GM12878 (cell line): ENCODE measurements around the gene FAM236C.
"Not testable (repeated sequence)": the region's sequence is repeated elsewhere in the genome, so short reads cannot be mapped to it uniquely, and the experiment has no call there.

ENCODE experiments used
- CREM ChIP-seq: IDR thresholded peaks from 2 replicates; pipeline ENCODE4 v1.6.1; 2014; ENCODE audit warnings: antibody characterized with exemption, low read depth
- ZNF207 ChIP-seq: fragments of 450-650 bp; IDR thresholded peaks from 2 replicates; pipeline ENCODE4 v1.6.1; 2014; ENCODE audit warnings: antibody characterized with exemption, mild to moderate bottlenecking, borderline replicate concordance
- TF ChIP-seq, protein P1 (sequence below), 3 experiments: IDR thresholded peaks in 2 of 3; conservative IDR thresholded peaks in 1 of 3; 2 replicates each; pipeline ENCODE4 v1.5.1; 2011; ENCODE audit warnings: low read depth in 3 of 3, low read length in 3 of 3, mild to moderate bottlenecking in 3 of 3, control low read depth in 2 of 3, moderate library complexity in 2 of 3, inconsistent platforms in 1 of 3, mixed read lengths in 1 of 3; ENCODE audit not compliant: control insufficient read depth in 2 of 3, insufficient read depth in 1 of 3; ENCODE audit errors: extremely low read depth in 1 of 3

DNA sequence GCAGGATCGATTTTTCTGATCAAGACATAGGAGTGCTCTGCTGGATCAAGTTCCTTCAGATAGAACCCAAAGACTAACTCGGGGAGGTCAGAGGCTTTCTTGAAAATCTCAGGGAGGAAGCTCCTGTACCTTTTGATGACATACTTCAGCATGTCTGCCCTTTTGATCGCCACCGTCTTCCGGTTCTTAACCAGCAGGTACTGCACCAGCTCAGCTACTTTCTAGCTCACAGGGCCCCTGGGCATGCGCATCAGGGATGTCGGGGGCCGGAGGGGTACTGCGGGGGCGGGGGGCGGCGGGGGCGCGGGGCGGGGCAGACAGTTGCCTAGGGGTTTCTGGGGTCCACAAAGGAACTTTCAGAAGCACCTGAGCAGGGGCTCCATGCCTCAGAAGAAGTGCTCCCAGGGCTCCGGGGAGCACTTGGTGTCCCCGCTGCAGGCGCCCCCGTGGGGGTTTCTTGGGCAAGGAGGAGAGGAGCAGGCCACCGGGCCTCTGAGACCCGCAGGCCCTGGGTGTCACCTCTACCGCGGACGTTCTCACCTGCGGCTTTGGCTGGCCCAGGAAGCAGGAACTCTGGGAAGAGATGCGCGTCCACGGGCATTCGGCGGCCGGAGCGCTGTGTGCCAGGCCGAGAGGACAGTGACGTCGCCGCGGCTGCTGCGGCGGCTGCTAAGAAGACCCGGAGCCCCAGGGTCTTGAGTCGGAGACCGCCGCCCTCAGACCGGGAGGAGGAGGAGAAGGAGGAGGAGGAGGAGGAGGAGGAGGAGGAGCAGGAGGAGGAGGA lies 30.8 kb downstream of the FAM236C start:
- TF ChIP-seq, protein P1, sequence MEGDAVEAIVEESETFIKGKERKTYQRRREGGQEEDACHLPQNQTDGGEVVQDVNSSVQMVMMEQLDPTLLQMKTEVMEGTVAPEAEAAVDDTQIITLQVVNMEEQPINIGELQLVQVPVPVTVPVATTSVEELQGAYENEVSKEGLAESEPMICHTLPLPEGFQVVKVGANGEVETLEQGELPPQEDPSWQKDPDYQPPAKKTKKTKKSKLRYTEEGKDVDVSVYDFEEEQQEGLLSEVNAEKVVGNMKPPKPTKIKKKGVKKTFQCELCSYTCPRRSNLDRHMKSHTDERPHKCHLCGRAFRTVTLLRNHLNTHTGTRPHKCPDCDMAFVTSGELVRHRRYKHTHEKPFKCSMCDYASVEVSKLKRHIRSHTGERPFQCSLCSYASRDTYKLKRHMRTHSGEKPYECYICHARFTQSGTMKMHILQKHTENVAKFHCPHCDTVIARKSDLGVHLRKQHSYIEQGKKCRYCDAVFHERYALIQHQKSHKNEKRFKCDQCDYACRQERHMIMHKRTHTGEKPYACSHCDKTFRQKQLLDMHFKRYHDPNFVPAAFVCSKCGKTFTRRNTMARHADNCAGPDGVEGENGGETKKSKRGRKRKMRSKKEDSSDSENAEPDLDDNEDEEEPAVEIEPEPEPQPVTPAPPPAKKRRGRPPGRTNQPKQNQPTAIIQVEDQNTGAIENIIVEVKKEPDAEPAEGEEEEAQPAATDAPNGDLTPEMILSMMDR (IDR thresholded peaks at IDR 0.05 in 2 of 3, conservative IDR thresholded peaks at IDR 0.05 in 1 of 3; ENCODE audit: control insufficient read depth in 2 of 3, extremely low read depth in 1 of 3, insufficient read depth in 1 of 3, low read depth in 3 of 3, low read length in 3 of 3), result not testable (repeated sequence)
- TF ChIP-seq CREM, ZNF207: not testable (repeated sequence)
